Amniotic stem cell (primary cell): ENCODE results near the gene ANKRD6.
"Not testable (repeated sequence)": the region's sequence is repeated elsewhere in the genome, so short reads cannot be mapped to it uniquely, and the experiment has no call there.

Experiments
- DNase-seq: peaks from one replicate; lab custom pipeline; 2025; lab: John Stamatoyannopoulos, UW

Gene ANKRD6

GRCh38 chr6:89432875-89433251, at the start of gene ANKRD6:
TSS of gene ANKRD6 (plus strand) at chr6:89433152. CDS start at chr6:89566977, 133,825 bp downstream.
- DNase-seq = no peak

DNA sequence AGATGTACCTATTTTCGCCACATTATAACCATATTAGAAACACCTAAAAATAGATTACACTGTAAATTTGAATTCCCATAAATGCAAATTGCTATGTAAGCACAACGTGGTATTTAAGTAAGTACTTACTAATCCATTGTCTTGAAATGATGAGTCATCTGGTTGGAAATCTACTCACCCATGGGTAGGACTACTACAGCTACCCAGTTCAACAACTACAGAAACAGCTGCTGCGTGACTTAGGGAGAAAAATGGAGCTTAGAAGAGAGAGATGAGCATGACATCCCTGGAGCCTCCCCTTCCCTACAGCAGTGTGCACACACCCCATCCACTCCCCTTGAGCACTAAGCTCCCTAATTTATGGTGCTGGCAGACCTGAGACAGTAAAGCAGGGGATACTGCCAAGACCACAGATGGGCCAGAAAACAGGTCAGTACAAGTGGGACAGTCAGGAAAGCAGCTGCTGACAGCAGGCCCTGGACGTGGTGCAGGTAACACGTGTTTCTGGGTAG, 47.7 kb upstream of the ANKRD6 start:
- no peak for DNase-seq

GRCh38 chr6:89385846-89386245, 47.1 kb upstream of the ANKRD6 start:
- DNase-seq = no peak

DNA sequence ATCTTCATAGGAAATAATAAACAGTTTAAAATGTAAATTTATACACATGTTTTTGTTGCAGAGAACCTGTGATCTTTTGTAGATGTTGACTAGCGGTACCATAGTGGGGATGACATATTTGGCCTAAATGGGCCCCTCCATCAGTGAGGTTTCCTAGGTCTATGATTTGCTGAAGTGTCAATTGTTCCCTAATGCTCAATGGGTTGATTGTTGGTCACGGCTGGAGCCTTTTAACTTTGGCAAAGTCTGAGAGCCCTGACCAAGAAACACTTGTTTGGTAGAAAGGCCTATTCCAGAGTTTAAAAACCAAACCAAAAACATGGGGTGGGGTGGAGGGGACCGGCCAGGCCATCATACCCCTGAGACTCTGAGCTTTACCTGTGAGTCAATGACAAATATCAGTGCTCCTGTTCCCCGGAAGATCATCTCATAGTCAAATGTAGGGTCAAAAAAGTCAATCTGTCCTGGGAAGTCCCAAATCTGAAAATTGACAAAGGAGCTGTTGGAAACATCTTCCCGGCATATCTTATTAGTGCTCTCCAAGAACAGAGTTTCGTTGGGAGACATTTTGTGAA, 45.9 kb upstream of the ANKRD6 start:
- DNase-seq = no peak

GRCh38 chr6:89387516-89388201, 45.3 kb upstream of the ANKRD6 start:
- no peak for DNase-seq

- no peak for DNase-seq
Measured at GRCh38 chr6:89388846-89389245, 44.1 kb upstream of the ANKRD6 start.

GRCh38 chr6:89392823-89393222, 40.1 kb upstream of the ANKRD6 start:
- DNase-seq = no peak

GRCh38 chr6:89393659-89394058, 39.3 kb upstream of the ANKRD6 start:
- DNase-seq = no peak

- DNase-seq = not testable (repeated sequence)
Measured at GRCh38 chr6:89397884-89398283, 35.1 kb upstream of the ANKRD6 start.

DNA sequence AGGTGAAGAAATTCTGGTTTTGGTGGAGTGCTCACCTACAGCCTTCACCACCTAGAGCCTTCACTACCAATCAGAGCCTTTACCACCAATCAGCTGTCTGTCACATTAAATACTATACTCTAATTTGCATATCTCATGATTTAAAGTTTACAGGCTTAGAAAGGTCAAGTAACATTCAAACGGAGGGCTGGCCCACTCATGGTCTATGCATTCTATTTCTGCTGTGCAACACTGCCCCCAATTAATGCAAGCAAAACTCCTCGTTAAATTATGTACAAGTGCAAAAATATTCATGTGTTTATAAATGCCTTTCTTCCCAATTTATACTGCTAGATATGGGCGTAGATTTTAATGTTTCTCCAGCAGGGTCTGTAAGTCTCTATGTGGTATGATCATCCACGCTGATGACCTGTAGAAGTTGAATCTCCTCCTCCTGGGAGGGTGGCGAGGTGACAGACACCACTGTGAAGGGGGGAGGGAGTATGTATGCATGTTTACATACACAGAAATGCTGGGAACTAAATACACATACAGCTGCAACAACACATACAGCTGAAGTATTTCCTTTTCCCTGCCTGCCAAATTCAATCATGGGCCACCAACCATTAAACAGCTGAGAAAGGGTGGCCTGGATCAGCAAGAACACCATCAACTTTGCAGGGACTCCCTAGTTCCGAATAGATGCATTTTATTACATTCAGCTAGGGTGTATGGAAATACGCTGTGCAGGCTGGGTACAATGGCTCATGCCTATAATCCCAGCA, 34.0 kb upstream of the ANKRD6 start:
- DNase-seq = no peak

GRCh38 chr6:89400050-89400449, 32.9 kb upstream of the ANKRD6 start:
- DNase-seq = no peak

DNA sequence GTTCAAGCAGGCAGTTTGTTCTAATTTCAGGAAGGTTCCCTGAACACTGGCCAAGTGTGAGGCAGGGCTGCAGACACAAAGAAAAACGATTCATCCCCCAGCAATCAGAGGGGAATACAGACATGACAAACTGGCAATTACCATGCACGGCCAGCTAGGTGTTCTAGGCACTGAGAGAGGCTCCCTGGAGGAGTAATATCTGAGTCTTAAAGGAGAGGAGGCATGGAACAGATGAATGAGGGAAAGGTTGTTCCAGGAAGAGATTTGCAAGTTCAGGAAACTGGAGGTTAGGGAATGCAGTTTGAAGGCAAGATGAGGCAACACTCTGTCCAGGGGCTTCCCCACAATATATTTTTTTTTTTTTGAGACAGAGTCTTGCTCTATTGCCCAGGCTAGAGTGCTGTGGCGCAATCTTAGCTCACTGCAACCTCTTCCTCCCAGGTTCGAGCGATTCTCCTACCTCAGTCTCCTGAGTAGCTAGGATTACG, 32.0 kb upstream of the ANKRD6 start:
- DNase-seq = no peak

- DNase-seq = no peak
Measured at GRCh38 chr6:89402776-89403175, 30.2 kb upstream of the ANKRD6 start.

DNA sequence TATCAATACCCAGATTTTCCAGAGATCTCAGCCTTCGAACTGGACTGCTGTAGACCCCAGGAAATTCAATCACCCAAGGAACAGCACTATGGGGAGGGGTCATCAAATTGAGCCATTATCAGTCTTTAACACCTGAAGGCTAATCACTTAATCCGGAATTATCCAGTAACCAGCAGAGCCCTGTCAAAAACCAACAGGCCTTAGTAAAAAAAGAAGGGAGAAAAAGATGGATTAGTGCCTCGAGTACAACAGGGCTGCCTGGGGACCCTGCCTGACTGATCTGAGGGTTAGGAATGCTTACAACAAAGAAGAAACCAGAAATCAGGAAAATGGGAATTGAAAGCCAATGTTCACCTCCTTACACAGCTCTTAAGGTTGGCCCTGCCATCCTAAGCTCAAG, 28.4 kb upstream of the ANKRD6 start:
- DNase-seq = no peak

GRCh38 chr6:89406141-89406540, 26.8 kb upstream of the ANKRD6 start:
- no peak for DNase-seq

DNA sequence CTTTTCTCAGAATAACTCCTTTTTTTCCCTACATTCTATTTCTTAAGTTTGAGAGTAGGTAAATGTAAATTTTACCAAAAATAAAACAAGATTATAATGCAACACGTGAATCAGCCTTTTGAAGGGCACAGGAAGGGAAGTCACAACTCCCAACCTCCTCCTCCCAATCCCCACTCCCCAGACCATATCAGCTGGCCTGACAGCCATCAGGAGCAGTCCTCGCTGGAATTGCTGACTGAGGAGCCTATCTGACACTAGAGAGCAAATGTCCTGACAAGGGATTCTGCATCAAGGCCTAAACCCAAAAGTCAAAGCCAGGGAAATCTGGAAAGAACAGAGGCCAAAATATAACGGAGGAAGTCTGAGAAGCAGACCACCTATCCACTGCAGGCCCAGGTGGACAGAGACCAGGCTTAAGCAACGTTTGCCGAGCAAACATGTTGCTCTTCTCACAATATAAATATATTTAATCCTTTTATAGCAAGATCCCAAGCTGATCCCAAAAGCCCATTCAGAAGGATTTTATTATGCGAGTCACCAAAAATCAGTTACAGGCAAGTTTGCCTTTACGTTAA, 23.4 kb upstream of the ANKRD6 start:
- no peak for DNase-seq

DNA sequence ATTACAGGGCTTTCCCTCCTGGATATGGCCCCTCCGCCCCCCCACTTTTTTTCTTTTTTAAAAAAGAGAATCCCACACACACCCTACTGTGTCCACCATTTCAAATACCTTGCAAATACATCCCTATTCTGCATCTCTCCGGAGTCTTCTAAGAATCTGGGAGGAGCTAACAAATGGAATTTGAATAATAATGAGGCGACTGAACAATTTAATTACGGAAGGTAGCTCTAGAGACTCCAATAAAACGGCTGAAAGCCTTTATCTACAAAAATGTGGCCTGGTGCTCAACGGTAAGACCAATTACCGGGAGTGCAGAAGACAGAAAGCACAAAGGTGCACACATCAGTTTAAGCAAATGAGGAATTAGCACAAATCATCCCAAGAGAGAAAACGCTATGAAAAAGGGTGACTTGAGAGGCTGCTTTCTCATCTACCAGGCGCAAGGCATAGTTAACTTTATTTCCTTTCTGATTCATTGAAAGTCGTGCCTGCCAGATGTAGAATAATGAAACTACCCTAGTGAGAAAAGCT, 22.7 kb upstream of the ANKRD6 start:
- no peak for DNase-seq

DNA sequence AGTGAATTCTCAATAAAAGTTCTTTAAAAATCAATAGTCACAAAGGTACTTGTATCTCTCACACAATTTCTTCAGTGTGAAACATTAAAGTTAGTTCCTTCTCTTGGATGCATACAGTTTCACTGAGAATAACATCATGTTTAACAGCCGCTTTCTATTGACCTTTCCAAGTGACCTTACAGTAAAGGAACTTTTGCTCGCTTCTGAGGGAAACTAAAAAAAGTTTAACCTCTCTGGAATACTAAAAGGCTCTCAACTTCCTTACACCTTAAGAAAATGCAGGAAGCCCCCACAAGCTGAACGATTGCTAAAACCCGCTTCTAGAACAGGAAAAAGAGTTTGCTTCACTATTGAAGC, 22.2 kb upstream of the ANKRD6 start:
- DNase-seq = no peak

DNA sequence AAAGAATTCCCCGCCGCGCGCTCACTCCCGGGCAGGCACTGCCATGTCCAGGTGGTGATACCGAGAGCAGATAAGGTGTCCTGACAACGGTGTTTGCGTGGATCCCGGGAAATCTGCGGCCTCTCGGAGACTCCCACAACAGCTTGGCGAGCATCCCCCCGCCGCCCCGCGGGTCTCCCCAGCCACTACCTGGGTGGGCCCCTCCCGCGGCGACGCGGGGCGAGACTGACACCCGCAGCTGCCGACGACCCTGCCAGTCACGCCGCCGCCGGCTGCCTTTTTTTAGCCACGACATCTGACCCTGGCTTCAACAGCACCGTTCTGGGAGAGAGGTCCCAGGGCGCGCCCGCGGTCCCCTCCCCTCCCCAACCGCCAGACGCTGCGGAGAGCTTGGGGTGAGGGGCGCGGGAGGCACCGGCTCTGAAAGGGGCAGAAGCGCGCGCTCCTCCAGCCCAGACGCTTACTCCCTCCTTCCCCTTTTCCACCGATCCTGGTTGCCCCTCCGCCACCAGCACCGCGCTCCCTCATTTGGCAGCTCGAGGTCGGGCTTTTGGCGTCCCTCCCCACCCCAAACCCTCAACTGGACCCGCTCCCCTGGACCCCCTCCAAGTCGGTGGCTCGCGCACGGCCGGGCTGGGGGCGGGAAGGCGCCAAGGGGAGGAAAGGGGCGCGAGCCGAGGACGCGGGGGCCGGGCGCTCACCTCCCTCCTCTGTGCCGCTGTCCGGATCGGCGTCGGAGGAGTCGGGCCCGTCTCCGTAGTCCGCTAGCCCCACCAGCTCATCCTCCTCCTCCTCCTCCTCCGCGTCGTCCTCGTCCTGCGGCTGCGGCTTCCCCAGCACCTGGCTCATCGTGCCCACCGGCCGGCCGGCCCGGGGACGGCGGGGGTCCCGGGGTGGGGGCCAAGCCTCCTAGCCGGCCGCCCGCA, 21.5 kb upstream of the ANKRD6 start:
- no peak for DNase-seq

- no peak for DNase-seq
Measured at GRCh38 chr6:89412071-89413005, 20.6 kb upstream of the ANKRD6 start, which contains the start of gene RRAGD. TSS of gene RRAGD (minus strand) at chr6:89412273. CDS start at chr6:89411993, 280 bp downstream.
